SK-N-SH (cell line): ENCODE results near the gene LRRC25. TPM values are rescaled to one million over a fixed set of nuclear protein-coding genes. Genes with fewer than 3 reads are reported as not detected.

Experiments
- CTCF ChIA-PET: fragments of 300-600, 350-600 bp; formaldehyde crosslinking; extraction: SDS; loops from one replicate; lab custom pipeline; 2021; lab: Yijun Ruan, JAX
- POLR2A ChIA-PET: fragments of 350-600 bp; sonication (Branson Sonifier 250); formaldehyde crosslinking; extraction: SDS; loops from one replicate; lab custom pipeline; 2020; ENCODE audit warnings: antibody characterized with exemption, inconsistent platforms; lab: Yijun Ruan, JAX
- DNase-seq: peaks from one replicate; pipeline ENCODE4 v3.0.0; 2012
- H2AFZ ChIP-seq: fragments of 200-600 bp; sonication (generic); 2 replicates; pipeline ENCODE4 v1.8.1; 2016; ENCODE audit warnings: antibody characterized with exemption, mild to moderate bottlenecking, low read depth
- H3F3A ChIP-seq: fragments of 200-600 bp; sonication (generic); replicated peaks from 2 replicates; pipeline ENCODE3; 2016; ENCODE audit warnings: antibody characterized with exemption, mild to moderate bottlenecking; ENCODE audit not compliant: insufficient read depth
- H3K27ac ChIP-seq, 2 experiments: fragments of 200-500 bp in 1 of 2; fragments of 200-600 bp in 1 of 2; sonication (Bioruptor generic) in 1 of 2; sonication (generic), shearing (Covaris generic) in 1 of 2; 2 replicates each; pipeline versions ENCODE4 v1.5.1 to v1.6.1; 2014 to 2016; ENCODE audit warnings: low read depth in 2 of 2, inconsistent platforms in 1 of 2, low read length in 1 of 2, mild to moderate bottlenecking in 1 of 2, mixed read lengths in 1 of 2
- H3K27me3 ChIP-seq: fragments of 200-600 bp; sonication (generic), shearing (Covaris generic); 2 replicates; pipeline ENCODE4 v1.6.1; 2016; ENCODE audit warnings: mixed run types; ENCODE audit not compliant: insufficient read depth
- H3K36me3 ChIP-seq, 2 experiments: fragments of 200-500 bp in 1 of 2; fragments of 200-600 bp in 1 of 2; sonication (Bioruptor generic) in 1 of 2; sonication (generic) in 1 of 2; replicated peaks in 1 of 2; 2 replicates each; pipeline versions ENCODE3 to v1.5.1; 2014 to 2016; ENCODE audit warnings: low read length in 1 of 2, mild to moderate bottlenecking in 1 of 2; ENCODE audit not compliant: insufficient read depth in 2 of 2, control insufficient read depth in 1 of 2
- H3K4me1 ChIP-seq, 2 experiments: fragments of 200-500 bp in 1 of 2; fragments of 200-600 bp in 1 of 2; sonication (Bioruptor generic) in 1 of 2; sonication (generic), shearing (Covaris generic) in 1 of 2; 2 replicates each; pipeline versions ENCODE4 v1.5.1 to v1.6.1; 2014 to 2016; ENCODE audit warnings: low read depth in 1 of 2, low read length in 1 of 2, mixed run types in 1 of 2; ENCODE audit not compliant: insufficient read depth in 2 of 2, control insufficient read depth in 1 of 2
- H3K4me2 ChIP-seq: fragments of 200-600 bp; sonication (generic), shearing (Covaris generic); 2 replicates; pipeline ENCODE4 v1.6.1; 2017; ENCODE audit warnings: mixed run types
- H3K4me3 ChIP-seq, 2 experiments: fragments of 200-500 bp in 1 of 2; fragments of 200-600 bp in 1 of 2; sonication (Bioruptor generic) in 1 of 2; sonication (generic), shearing (Covaris generic) in 1 of 2; 2 replicates each; pipeline versions ENCODE4 v1.5.1 to v1.8.1; 2014 to 2016; ENCODE audit warnings: low read depth in 2 of 2, inconsistent platforms in 1 of 2, low read length in 1 of 2, mild to moderate bottlenecking in 1 of 2, mixed read lengths in 1 of 2, moderate library complexity in 1 of 2
- H3K79me2 ChIP-seq: fragments of 200-600 bp; sonication (generic); 2 replicates; pipeline ENCODE4 v1.8.1; 2017; ENCODE audit warnings: mild to moderate bottlenecking; ENCODE audit not compliant: insufficient read depth
- H3K9ac ChIP-seq: fragments of 200-600 bp; sonication (generic); 2 replicates; pipeline ENCODE4 v1.6.1; 2017; ENCODE audit warnings: mixed run types
- H3K9me2 ChIP-seq: fragments of 200-600 bp; sonication (generic); 2 replicates; pipeline ENCODE4 v1.6.1; 2017; ENCODE audit warnings: mixed run types
- H3K9me3 ChIP-seq: fragments of 200-600 bp; sonication (generic); 2 replicates; pipeline ENCODE4 v1.6.1; 2017; ENCODE audit warnings: mixed run types, mild to moderate bottlenecking, moderate library complexity
- H4K20me1 ChIP-seq: fragments of 200-600 bp; sonication (generic); 2 replicates; pipeline ENCODE4 v1.6.1; 2017; ENCODE audit warnings: mild to moderate bottlenecking, mixed run types; ENCODE audit not compliant: insufficient read depth
- ELF1 ChIP-seq: IDR thresholded peaks from 2 replicates; pipeline ENCODE4 v1.4.0; 2012
- FOXJ3 ChIP-seq: sonication (generic); formaldehyde crosslinking; IDR thresholded peaks from 2 replicates; pipeline ENCODE4 v1.5.1; 2020; ENCODE audit warnings: mild to moderate bottlenecking, missing genetic modification reagents
- FOXM1 ChIP-seq: IDR thresholded peaks from 2 replicates; pipeline ENCODE4 v1.4.0; 2012; ENCODE audit warnings: low read depth, mild to moderate bottlenecking
- JUND ChIP-seq: IDR thresholded peaks from 2 replicates; pipeline ENCODE4 v1.4.0; 2012
- NFIC ChIP-seq: IDR thresholded peaks from 2 replicates; pipeline ENCODE4 v1.4.0; 2012; ENCODE audit warnings: borderline replicate concordance
- TCF12 ChIP-seq: IDR thresholded peaks from 2 replicates; pipeline ENCODE4 v1.4.0; 2012
- TEAD4 ChIP-seq: IDR thresholded peaks from 2 replicates; pipeline ENCODE4 v1.4.0; 2012; ENCODE audit warnings: mild to moderate bottlenecking, borderline replicate concordance; ENCODE audit not compliant: insufficient read depth
- YY1 ChIP-seq: IDR thresholded peaks from 2 replicates; pipeline ENCODE4 v1.4.0; 2012; ENCODE audit warnings: low read depth, mild to moderate bottlenecking
- WGBS: methylation state at CpG from one replicate; pipeline ENCODE4 v1.1.6; 2017; ENCODE audit warnings: low lambda C conversion rate; 5-methylcytosine and 5-hydroxymethylcytosine counted together
- polyA plus RNA-seq, 3 experiments: library from polyadenylated mRNA; depleted of rRNA; stranded (reverse); fragments of >200 nt; gene quantifications; 2 replicates each; pipeline ENCODE4 v1.2.3, GENCODE V29; 2012
- TF ChIP-seq, protein P1 (sequence below): fragments of 150-350 bp; IDR thresholded peaks from 2 replicates; pipeline ENCODE4 v1.6.1; 2016; ENCODE audit warnings: mild to moderate bottlenecking, low read depth, low read length
- TF ChIP-seq, protein P2 (sequence below): IDR thresholded peaks from 2 replicates; pipeline ENCODE4 v1.4.0; 2012; ENCODE audit warnings: low read depth

LRRC25 gene
- polyA plus RNA-seq, 1 of the 3 experiments (the other 2 are of a cell fraction) = not detected

DNA sequence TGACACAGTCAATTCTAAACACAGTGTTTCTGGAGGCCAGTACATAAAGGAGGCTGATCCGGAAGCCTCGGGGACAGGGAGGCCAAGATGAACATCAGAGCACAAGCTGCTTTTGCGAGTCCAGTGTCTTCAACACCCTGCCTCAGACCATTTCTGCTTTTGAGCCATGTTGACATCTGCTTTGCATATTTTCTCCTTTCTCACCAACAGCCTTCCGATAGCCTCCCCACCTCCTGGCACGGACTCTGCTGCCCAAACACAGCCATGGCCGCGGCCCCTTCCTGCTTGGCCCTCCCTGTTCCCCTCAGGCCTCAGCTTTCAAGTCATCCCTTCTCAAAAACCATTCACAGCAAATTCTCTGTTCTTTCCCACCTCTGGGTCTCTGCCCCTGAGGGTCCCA lies 3.6 kb downstream of the LRRC25 start:
- no peak overlapping the region for H3K9ac ChIP-seq
- no peak for DNase-seq
- TF ChIP-seq TEAD4 = no peak
- TF ChIP-seq, all 33 proteins: peak for 0
- Histone ChIP-seq H3K4me3 (no peak overlapping the region), H3F3A (peaks cover 6% of the 10 kb centered on the region), H3K36me3 (peaks cover 3 to 6% of the 10 kb centered on the region in 2 experiments), H3K4me1 (no peaks in the 10 kb centered on the region; a peak in 1 of 4 replicates), H3K27ac (no peak overlapping the region), H3K79me2 (no peaks in the 10 kb centered on the region; the same call in 1 of the 2 replicates), H3K4me2 (no peak overlapping the region), H4K20me1 (no peaks in the 10 kb centered on the region; the same call in 1 of the 2 replicates), H3K9me2 (no peaks in the 10 kb centered on the region), H2AFZ (no peak overlapping the region), H3K9me3 (no peaks in the 10 kb centered on the region), H3K27me3 (no peaks in the 10 kb centered on the region)
- POLR2A ChIA-PET = no interaction called here
- CTCF ChIA-PET = no interaction called here
- WGBS = 90% methylated on average over 7 of the region's 7 CpGs

DNA sequence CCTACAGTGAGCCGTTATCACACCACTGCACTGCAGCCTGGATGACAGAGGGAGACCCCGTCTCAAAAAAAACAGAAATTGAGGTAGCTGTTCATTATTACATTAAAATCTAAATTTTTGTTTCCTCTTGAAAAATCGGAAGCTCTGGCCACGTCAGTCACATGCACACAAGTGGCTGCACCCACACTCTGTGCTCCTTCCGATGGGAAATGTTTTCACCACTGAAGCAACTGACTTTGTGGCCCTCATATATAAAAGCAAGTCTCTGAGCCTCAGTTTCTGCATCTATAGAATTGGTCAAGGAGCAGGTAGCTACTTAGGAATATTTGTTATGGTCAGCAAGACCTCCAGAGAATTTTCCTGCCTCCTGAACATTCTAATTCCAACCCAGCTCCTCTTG lies 4.5 kb downstream of the LRRC25 start:
- H3K9me3 ChIP-seq = no peaks in the 10 kb centered on the region
- no peak overlapping the region for H3K9ac ChIP-seq
- H3K4me1 ChIP-seq = peaks cover 0 to 7% of the 10 kb centered on the region in 2 experiments; a peak in 1 of 4 replicates
- WGBS = 84% methylated on average over 5 of the region's 5 CpGs
- peaks cover 3 to 6% of the 10 kb centered on the region in 2 experiments for H3K36me3 ChIP-seq
- peaks cover 8% of the 10 kb centered on the region for H3F3A ChIP-seq
- H4K20me1 ChIP-seq = no peaks in the 10 kb centered on the region; the same call in 1 of the 2 replicates
- no peaks in the 10 kb centered on the region for H3K9me2 ChIP-seq
- H3K27ac ChIP-seq = no peak overlapping the region
- H3K4me2 ChIP-seq = no peak overlapping the region
- no peak overlapping the region for H3K4me3 ChIP-seq
- ChIA-PET POLR2A (interaction anchor here (0.6 kb wide), 1 partner anchor 120 kb away, joined by 3 read pairs; no protein-coding TSS in a partner anchor), CTCF (interaction anchor here (0.8 to 1.4 kb wide), 4 partner anchors 9 to 113 kb away, joined by 3 to 5 read pairs (median 4); no protein-coding TSS in a partner anchor)
- no peak for DNase-seq
- no peaks in the 10 kb centered on the region for H3K27me3 ChIP-seq
- TF ChIP-seq, protein P1, sequence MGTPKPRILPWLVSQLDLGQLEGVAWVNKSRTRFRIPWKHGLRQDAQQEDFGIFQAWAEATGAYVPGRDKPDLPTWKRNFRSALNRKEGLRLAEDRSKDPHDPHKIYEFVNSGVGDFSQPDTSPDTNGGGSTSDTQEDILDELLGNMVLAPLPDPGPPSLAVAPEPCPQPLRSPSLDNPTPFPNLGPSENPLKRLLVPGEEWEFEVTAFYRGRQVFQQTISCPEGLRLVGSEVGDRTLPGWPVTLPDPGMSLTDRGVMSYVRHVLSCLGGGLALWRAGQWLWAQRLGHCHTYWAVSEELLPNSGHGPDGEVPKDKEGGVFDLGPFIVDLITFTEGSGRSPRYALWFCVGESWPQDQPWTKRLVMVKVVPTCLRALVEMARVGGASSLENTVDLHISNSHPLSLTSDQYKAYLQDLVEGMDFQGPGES = no peak
- TF ChIP-seq TCF12 (no peak), FOXM1 (no peak), FOXJ3 (CRISPR knock-in tag) (no peak)
- TF ChIP-seq, protein P2, sequence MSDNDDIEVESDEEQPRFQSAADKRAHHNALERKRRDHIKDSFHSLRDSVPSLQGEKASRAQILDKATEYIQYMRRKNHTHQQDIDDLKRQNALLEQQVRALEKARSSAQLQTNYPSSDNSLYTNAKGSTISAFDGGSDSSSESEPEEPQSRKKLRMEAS = no peak
- H3K79me2 ChIP-seq = no peaks in the 10 kb centered on the region; the same call in 1 of the 2 replicates
- H2AFZ ChIP-seq = no peak overlapping the region

GRCh38 chr19:18392417-18392816 lies 5.0 kb downstream of the LRRC25 start:
- Histone ChIP-seq H3K9me2 (no peaks in the 10 kb centered on the region), H4K20me1 (no peaks in the 10 kb centered on the region; the same call in 1 of the 2 replicates), H3K27ac (no peak overlapping the region), H3K4me2 (no peak overlapping the region), H3K79me2 (no peaks in the 10 kb centered on the region; the same call in 1 of the 2 replicates), H3K27me3 (no peaks in the 10 kb centered on the region), H3K4me3 (no peak overlapping the region), H3K9ac (no peak overlapping the region), H3K4me1 (peaks cover 0 to 7% of the 10 kb centered on the region in 2 experiments; a peak in 1 of 4 replicates), H2AFZ (no peak overlapping the region), H3K36me3 (peaks cover 3 to 6% of the 10 kb centered on the region in 2 experiments), H3F3A (peaks cover 9% of the 10 kb centered on the region), H3K9me3 (no peaks in the 10 kb centered on the region)
- CTCF ChIA-PET = interaction anchor here (0.8 to 8.6 kb wide), 6 partner anchors 10 to 113 kb away, joined by 3 to 160 read pairs (median 4); no protein-coding TSS in a partner anchor
- 86% methylated on average over 11 of the region's 11 CpGs for WGBS
- POLR2A ChIA-PET = no interaction called here
- DNase-seq = no peak
- TF ChIP-seq NFIC (no peak), ELF1 (no peak), JUND (no peak), YY1 (no peak)
- TF ChIP-seq, protein P1 = no peak
